GM19452 (cell line): Measurements from ENCODE around the gene A3GALT2.

Experiments used
- ATAC-seq: cut with Tn5 transposase; IDR thresholded peaks from one replicate; pipeline ENCODE4 v1.9.1; 2021; ENCODE audit not compliant: unreplicated experiment

A3GALT2 gene

GRCh38 chr1:33320619-33321165 lies at the start of gene A3GALT2:
A3GALT2 (minus strand) TSS chr1:33321098; CDS start chr1:33321098, 0 bp downstream.
- no peak for ATAC-seq

- ATAC-seq, result no peak
Observed at GRCh38 chr1:33370301-33370700, 49.4 kb upstream of the A3GALT2 start.

- no peak for ATAC-seq
Observed at GRCh38 chr1:33369764-33370163, 48.9 kb upstream of the A3GALT2 start.

DNA sequence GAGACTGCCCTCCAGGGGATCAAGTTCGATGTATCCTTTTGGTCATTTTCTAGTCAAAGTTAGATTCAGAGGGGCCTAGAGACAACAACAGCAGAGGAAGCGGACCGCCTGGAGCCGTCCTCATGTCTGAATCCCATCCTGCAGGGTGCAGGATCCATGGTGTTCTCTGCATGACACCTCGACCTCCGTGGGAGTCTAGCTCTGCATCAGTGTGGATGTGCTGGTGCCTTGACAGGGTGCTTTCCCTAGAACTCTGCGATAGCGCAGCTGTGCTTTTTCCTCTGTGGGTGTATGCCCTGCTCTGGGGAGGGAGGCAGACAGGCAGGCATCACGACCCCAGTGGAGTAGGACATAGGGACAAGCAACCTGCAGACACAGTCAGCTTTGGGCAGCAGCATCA lies 48.2 kb upstream of the A3GALT2 start:
- ATAC-seq, result no peak

DNA sequence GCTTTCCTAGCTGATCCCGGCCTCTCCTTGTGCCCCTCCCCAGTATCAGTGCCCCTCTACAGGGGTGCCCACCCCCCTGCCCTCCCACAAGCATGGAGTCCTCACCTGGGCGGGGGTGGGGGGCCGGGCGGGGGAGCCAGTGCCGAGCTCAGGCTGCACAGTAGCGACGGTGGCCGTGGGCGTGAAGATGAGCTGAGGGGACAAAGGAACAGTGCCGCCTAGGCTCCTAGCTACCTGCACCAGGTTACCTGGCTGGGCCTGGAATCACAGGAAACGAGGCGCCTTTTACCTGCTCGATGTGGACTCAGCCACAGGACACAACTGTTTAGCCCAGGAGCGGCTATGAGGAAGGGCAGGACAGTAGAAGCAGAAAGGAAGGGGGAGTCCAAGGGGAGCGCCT lies 47.5 kb upstream of the A3GALT2 start:
- no peak for ATAC-seq

DNA sequence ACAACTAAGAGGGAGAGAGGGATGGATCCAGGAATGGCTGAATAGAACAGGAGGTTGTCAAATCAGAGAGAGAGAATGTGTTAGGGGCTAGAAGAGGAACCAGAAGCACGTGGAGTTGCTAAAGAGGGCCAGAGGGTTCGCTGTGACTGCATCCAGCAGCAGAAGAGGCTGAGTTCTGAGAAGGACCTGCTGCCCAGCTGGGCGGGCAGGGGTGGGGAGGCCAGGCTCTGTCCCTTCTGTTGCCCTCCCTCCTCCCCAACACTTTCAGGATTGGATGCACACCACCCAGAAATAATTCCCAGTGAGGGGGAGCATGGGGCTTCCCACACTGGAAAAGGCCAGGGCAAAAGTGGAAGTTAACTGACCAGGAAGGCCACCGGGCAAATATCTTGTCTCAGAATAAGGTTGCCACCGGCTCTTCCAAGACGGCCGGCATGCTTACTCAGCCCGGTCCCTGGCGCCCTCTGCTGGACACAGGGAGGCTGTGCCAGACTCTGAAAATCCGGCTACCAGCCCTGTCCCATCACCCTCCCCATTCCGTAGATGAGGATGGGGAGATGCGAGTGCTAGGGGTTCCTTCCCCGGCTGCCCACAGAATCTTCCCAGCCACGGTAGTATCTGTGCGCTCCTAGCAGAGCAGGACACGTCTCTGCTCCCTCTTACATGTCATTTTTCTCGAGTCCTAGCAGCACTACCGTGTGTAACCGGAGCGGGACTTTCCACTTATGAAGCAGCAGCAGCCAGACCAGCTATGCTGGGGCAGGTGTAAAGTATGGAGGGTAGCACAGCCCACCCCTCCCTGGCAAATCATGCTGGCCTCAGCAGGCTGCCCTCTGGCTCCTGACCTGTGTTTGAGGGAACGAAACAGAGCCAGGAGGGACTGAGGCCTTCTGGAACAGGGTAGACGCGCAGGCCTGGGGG lies 46.8 kb upstream of the A3GALT2 start:
- ATAC-seq, result no peak

DNA sequence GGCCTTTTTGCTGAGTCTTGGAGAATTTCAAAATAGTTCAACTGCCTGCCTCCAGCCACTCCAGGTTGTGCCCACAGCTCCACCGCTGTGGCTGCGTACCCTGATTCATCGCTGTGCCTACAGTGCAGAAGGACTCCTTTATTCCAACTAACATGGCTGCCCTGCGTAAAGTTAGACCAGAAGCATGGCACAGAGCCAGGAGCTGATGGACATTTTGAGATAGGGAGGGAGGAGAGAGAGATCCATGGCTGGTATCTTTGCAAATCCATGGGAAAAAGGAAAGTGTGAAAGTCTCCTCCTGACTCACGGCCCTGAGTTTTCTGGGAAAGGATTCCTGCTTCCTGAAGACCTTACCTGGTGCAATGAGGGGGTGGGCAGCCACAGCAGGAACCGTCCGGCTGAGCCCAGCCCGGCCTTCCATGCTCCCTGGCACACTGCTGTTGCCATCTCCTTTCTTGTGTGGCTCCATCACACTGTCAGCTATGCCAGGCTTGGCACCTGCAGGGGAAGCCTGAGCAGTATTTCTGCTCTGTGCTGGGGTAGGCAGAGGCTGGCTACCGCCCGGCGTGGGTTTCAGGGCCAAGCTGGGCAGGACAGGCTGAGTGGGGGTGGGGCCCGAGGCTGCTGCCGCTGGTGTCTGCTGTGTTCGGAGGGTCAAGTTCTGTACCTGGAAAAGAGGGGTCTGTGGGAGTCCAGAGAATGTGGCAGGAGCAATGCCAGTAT lies 46.0 kb upstream of the A3GALT2 start:
- ATAC-seq, result no peak

DNA sequence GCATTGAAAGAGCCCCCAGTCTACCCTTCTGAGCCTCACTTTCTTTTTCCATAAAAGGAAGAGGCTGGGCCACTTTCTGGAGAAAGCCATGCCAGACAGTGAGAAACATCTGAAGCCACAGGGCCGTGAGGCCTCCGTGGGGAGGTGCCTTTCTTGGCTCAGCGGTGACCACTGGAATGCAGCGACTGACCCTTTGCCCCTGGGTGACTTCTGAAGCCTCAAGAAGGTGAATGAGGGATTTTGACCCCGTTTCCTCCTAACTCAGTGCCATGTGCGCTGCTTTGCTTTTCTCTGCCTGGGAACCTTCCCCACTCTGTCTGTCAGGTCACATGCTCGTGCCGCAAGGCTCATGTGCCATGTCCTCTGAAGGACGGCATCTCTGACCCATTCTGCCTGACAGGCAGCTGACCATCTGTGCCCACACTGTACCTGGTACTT lies 44.7 kb upstream of the A3GALT2 start:
- no peak for ATAC-seq

- ATAC-seq, result no peak
Observed at GRCh38 chr1:33364565-33364918, 43.6 kb upstream of the A3GALT2 start.

DNA sequence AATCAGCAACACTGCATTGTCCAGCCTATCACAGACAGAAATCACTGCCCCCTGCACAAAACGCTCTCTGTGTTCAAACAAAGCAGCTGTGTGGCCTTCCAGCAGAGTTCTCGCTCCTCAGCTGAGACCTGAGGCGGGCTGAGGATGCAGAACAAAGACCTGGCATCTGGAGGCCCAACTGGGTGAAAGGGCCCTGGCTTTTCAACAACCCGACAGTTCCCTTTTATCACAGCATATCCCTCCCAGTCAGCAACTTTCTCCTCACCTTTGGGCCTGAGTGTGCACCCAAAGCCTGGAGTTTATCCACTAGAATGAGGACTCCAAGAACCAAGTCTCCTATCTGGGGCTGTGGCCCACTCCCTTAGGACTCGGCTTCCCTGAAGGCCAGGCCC lies 42.6 kb upstream of the A3GALT2 start:
- no peak for ATAC-seq

GRCh38 chr1:33363021-33363420 lies 42.1 kb upstream of the A3GALT2 start:
- no peak for ATAC-seq

GRCh38 chr1:33361532-33362235 lies 40.8 kb upstream of the A3GALT2 start:
- ATAC-seq, result no peak

DNA sequence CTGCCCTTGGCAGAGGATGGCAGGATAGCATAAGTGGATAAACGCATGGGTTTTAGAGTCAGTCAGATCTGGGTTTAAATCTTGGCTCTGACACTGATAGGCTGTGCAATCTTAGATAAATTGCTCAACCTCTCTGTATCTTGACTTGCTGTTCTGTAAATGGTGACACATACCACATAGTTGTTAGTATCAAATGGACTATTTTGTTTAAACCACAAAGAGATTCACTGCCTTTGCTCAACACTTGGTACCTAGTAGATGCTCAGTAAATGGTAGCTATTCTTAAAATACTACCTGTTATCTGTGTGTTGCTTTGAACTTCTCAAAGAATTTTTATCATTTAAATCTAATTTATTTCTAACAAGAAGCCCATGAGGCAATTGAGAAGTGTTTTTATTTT lies 39.5 kb upstream of the A3GALT2 start:
- no peak for ATAC-seq

DNA sequence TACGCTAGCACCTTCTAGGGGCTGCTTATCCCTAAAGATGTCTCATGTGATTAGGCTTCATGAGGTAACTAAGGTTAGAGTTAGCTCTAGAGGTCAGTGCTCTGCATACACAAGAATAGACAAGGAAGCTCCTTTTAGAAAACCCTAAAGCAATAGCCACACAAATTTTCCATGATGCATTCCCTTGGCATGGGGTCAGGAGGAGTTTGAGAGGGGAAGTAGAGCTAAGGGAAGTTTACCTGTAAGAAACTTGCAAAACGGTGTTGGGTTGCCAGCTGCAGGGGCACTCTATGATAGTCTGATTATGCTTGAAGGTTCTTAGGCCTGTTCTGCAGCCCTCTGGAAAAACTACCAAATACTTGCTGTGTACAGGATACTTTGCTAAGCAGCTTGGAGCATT lies 39.0 kb upstream of the A3GALT2 start:
- ATAC-seq, result no peak

GRCh38 chr1:33358795-33359503 lies 38.1 kb upstream of the A3GALT2 start:
- ATAC-seq, result no peak

GRCh38 chr1:33358114-33358794 lies 37.4 kb upstream of the A3GALT2 start:
- no peak for ATAC-seq

DNA sequence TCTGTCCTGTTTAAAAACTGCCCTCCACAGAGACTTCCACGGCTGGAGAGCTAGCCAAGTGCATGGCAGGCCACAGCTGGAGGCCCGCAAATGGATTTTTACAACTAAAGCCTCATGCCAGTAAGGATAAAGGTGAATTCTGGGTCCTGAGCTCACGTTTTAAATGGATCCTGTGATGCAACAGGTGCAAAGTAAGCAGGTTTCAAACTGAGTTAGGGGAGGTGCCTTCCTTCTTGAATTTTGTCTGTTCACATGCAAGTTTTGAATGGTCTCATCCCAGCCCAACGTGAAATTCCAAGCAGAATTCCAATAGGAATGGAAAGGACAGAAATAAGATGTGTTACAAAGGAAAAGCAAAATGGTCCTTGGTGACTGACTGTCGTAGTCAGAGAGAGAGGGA lies 36.2 kb upstream of the A3GALT2 start:
- ATAC-seq, result no peak

GRCh38 chr1:33354707-33355316 lies 33.9 kb upstream of the A3GALT2 start:
- no peak for ATAC-seq

- ATAC-seq, result no peak
Observed at GRCh38 chr1:33353531-33353930, 32.6 kb upstream of the A3GALT2 start.

GRCh38 chr1:33351281-33351660 lies 30.4 kb upstream of the A3GALT2 start:
- ATAC-seq, result no peak
